Ishikawa (cell line): Measurements from ENCODE around the gene TBC1D5.

Experiments used
- CEBPB ChIP-seq: IDR thresholded peaks from 2 replicates; pipeline ENCODE4 v1.6.1; 2012
- EP300 ChIP-seq: IDR thresholded peaks from 2 replicates; pipeline ENCODE4 v1.6.1; 2012; ENCODE audit warnings: borderline replicate concordance
- FOXM1 ChIP-seq: IDR thresholded peaks from 2 replicates; pipeline ENCODE4 v1.6.1; 2012; ENCODE audit warnings: low read depth, borderline replicate concordance
- MAX ChIP-seq: IDR thresholded peaks from 2 replicates; pipeline ENCODE4 v1.6.1; 2012
- NFIC ChIP-seq: IDR thresholded peaks from 2 replicates; pipeline ENCODE4 v1.6.1; 2012
- RAD21 ChIP-seq: IDR thresholded peaks from 2 replicates; pipeline ENCODE4 v1.6.1; 2012; ENCODE audit warnings: low read depth
- REST ChIP-seq: IDR thresholded peaks from 2 replicates; pipeline ENCODE4 v1.6.1; 2012; ENCODE audit warnings: low read depth, mild to moderate bottlenecking
- TAF1 ChIP-seq: IDR thresholded peaks from 2 replicates; pipeline ENCODE4 v1.6.1; 2012; ENCODE audit warnings: low read depth, mild to moderate bottlenecking
- TCF12 ChIP-seq: IDR thresholded peaks from 2 replicates; pipeline ENCODE4 v1.6.1; 2012; ENCODE audit warnings: low read depth
- TEAD4 ChIP-seq: IDR thresholded peaks from 2 replicates; pipeline ENCODE4 v1.6.1; 2012
- USF1 ChIP-seq: IDR thresholded peaks from 2 replicates; pipeline ENCODE4 v1.6.1; 2012
- YY1 ChIP-seq: IDR thresholded peaks from 2 replicates; pipeline ENCODE4 v1.6.1; 2012; ENCODE audit warnings: low read depth
- ZBTB7A ChIP-seq: IDR thresholded peaks from 2 replicates; pipeline ENCODE4 v1.6.1; 2012; ENCODE audit warnings: low read depth

- TF ChIP-seq RAD21 = no peak
- no peak for TF ChIP-seq YY1
- no peak for TF ChIP-seq MAX
- TF ChIP-seq TEAD4 = no peak
- TF ChIP-seq TAF1 = no peak
- no peak for TF ChIP-seq ZBTB7A
- TF ChIP-seq NFIC = no peak
- no peak for TF ChIP-seq USF1
- no peak for TF ChIP-seq CEBPB
- no peak for TF ChIP-seq EP300
- no peak for TF ChIP-seq FOXM1
- no peak for TF ChIP-seq REST
- no peak for TF ChIP-seq TCF12
These were observed 498.8 kb downstream of the TBC1D5 start for GRCh38 chr3:17243621-17244020.
